HG02610 (cell line): ENCODE data around the gene TXNL4B.

Experiments
- ATAC-seq: cut with Tn5 transposase; IDR thresholded peaks from one replicate; pipeline ENCODE4 v1.9.1; 2021; ENCODE audit warnings: mild to moderate bottlenecking, moderate library complexity; ENCODE audit not compliant: unreplicated experiment

Gene TXNL4B

GRCh38 chr16:72112906-72113615 lies 19.6 kb upstream of the TXNL4B start:
- ATAC-seq, result no peak

DNA sequence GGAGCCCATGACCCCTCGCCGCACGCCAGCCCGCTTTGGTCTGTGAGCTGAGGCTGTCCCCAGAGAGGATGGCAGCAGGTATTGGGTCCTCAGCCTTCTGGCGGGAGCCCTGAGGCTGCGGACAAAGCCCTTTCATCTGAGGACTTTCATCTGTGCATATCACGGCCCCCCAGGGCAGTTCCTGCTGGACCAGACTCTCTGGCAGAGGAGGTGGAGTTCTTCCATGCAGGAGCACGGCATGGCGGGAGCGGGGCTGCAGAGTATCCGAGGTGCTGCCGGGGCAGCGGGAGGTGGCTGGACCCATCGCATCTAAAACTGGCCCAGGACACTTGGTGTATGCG lies 19.0 kb upstream of the TXNL4B start:
- no peak for ATAC-seq

- no peak for ATAC-seq
These were observed 18.4 kb upstream of the TXNL4B start for GRCh38 chr16:72111657-72112451.

DNA sequence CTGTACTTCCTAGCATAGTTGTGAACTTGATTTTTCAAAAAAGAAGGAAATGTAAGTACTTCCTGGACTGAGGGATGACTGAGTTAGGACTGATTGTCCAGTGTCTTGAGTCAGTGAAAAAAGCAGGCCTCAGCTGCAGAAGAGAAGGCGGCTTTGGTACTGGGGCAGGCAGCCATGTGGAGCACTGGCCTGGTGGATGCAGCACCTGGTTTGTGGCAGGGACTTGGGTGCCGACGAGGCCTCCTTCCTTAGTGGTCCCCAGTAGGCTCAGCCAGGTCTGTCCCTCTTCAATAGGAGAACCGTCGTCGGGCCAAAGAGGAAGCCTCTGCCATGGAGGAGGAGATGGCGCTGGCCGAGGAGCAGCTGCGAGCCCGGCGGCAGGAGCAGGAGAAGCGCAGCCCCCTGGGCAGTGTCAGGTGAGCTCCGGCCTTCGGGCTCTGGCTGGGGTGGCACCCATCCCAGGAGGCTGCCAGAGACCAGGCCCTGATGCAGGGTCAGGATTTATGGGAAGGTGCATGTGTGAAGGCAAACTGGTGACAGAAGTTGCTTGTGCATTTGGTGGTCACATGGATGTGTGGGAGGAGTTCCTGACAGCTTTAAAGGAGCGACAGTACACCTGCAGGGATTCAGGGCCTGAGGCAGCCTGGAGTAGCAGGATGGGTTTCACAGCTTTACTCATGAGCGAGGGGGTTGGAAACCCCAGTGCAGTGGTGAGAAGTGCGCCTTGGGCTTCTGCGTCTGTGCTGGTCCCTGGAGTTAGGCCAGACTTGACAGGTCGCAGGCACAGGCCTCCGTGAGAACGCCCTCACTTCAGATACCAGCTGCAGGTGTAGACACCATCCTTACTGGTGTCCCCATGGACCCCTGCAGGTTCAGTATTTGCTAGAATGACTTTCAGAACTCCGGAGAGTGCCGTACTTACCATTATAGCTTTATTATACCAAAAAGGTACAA lies 17.5 kb upstream of the TXNL4B start:
- no peak for ATAC-seq

DNA sequence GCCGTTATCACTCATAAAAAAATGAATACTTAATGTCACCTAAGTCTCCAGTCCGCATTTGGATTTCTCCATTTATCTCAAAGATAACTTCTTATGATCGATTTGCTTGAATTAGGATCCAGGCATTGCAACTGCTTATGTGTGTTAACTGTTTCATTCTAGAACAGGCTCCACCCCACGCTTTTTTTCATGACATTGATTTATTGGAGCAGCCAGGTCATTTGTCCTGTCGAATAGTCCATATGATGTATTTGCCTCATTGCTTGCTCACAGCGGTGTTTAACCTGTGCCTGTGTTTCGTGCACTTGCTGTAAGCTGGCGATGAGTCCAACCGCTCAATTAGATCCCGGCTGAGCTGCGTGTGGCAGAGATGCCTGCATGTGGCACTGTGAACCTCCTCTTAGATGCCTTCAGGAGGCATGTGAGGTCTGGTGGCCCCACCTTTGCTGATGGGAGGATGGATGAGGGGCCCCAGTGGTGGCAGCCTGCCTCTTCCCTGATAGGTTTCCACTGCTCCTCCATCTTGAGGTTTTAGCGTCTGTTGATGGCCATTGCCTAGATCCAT lies 16.6 kb upstream of the TXNL4B start:
- ATAC-seq, result no peak

DNA sequence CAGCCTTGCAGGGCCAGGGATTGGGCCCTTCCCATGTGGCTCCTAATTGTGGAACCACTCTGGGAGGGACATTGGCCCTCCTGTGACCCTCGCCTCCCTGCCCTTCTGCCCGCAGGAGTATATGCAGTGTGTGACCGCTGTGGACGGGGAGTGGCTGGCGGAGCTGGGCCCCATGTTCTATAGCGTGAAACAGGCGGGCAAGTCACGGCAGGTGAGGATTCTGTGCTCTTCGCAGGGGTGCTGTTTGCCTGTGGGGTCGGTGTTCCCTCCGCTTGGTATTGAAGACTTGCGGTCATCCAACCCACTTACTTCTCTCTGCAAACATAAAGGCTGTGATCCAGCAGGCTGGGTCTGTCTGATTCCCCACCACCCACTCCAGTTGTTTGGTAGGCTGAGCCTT lies 15.9 kb upstream of the TXNL4B start:
- ATAC-seq, result no peak

GRCh38 chr16:72108353-72109102 lies 15.1 kb upstream of the TXNL4B start:
- ATAC-seq, result no peak

DNA sequence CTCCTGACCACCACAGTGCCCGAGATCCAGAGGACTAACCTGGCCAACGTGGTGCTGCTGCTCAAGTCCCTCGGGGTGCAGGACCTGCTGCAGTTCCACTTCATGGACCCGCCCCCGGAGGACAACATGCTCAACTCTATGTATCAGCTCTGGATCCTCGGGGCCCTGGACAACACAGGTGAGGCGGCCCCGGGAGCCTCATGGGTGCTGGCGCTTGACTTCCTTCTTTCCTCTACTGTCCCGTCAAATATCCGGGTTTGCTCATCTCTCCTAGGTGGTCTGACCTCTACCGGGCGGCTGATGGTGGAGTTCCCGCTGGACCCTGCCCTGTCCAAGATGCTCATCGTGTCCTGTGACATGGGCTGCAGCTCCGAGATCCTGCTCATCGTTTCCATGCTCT lies 14.0 kb upstream of the TXNL4B start:
- ATAC-seq, result no peak

DNA sequence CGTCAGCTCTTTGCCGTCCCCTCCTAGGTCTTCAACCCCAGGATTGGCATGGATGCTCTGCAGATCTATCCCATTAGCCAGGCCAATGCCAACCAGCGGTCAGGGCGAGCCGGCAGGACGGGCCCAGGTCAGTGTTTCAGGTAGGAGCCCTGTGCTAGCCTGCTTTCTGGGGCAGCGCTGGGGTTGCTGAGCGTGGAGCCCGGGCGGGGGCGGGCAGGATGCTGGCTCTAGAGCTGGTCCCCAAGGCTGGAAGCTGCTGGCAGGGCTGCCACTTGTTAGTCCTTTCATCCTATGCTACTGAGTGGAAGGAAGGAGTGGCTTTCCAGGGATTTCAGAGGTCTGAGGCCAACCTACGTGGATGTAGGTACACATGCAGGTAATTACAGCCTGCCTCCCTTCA lies 12.6 kb upstream of the TXNL4B start:
- no peak for ATAC-seq

- no peak for ATAC-seq
These were observed 11.5 kb upstream of the TXNL4B start for GRCh38 chr16:72104905-72105304.

GRCh38 chr16:72101195-72101594 lies 7.8 kb upstream of the TXNL4B start:
- ATAC-seq, result no peak

GRCh38 chr16:72099377-72099818 lies 6.0 kb upstream of the TXNL4B start:
- ATAC-seq, result peak; percentile 77

DNA sequence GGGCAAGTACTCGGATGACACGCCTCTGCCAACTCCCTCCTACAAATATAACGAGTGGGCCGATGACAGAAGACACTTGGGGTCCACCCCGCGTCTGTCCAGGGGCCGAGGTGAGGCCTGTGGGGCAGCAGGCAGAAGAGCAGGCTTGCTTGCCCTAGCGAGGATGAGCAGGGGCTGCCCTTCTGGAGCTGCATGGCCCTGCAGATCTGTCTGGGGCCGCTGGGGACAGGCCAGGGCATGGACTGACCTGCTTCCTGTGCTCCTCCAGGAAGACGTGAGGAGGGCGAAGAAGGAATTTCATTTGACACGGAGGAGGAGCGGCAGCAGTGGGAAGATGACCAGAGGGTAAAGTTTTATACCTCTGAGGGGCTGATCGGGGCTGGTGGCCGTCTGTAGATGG lies 5.5 kb upstream of the TXNL4B start:
- ATAC-seq, result no peak

DNA sequence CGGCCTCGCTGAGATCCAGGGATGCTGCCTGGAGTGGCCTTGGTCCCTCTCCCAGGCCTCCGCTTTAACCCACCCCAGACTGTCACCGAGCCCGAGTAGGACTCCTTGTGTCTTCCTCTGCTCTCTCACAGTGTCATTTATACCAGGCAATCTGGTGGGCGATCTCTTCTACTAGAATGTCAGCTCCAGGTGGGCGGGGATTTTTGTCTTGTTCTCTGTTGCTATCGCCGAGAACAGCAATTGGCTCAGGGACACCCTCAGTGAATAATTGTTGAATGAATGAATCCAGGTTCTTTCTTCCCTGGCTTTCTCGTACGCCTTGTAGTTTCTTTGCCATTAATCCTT lies 818 bp upstream of the TXNL4B start:
- ATAC-seq, result no peak

DNA sequence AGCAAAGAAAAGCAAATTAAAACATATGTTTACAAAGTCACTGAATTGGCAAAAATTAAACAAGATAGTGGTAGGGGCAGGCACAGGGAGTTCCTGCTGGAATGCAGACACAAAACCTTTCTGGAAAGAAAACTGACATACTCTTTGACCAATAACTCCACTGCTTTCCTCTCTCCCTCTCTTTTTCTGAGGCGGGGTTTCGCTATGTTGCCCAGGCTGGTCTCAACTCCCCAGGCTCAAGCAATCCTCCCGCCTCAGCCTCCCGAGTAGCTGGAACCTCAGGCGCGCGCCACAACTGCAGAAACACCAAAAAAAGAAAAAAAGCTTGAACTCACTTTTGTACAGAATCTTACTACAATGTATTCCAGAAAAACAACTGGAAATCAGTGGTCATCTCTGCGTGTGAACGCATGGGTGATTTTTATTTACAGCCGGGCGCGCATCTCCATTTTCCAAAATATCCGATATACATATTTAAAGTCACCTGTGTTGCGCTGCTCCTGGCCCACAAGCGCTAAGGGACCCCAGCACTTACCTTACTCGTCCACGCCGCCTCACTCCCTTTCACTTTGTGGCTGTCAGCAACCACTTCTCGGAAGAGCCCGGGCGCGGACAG lies 480 bp downstream of the TXNL4B start:
- no peak for ATAC-seq

DNA sequence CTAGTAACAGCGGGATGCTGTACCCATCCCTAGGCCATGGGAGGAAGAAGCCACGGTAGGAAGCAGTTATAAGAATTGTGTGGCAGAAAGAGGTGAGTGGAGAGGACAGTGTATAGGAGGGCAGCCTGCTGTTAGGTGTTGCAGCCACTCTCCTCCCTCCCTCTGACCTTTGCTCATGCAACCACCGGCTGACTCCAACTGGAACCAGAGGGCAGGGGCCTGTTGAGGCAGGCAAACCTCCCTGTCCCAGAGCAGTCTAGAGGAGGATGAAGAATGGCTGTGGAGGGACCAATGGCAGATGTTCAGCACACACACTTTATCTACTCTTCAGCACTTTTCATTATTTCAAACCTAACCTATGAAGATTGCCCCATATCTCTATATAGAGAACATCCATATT lies 2.2 kb downstream of the TXNL4B start:
- ATAC-seq, result no peak

GRCh38 chr16:72085002-72085401 lies 8.4 kb downstream of the TXNL4B start:
- no peak for ATAC-seq

DNA sequence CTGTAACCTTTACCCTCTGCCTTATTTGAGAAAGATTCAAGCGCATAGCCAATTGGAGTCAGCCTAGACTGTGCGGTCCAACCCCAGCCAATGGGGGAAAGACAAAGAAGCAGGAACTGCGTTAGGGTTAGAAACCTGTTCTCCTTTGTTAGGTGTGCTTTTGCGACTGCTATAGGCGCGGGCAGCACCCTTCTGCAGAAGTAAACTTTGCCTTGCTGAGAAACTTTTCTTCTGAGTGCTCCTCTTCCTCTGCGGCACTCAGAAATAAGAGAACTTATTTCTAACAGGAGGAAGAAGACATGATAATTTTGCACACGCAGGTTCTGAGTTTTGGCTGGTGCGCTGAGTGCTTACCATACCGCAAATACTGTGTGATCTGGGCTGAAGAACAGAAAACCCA lies 9.0 kb downstream of the TXNL4B start:
- no peak for ATAC-seq

DNA sequence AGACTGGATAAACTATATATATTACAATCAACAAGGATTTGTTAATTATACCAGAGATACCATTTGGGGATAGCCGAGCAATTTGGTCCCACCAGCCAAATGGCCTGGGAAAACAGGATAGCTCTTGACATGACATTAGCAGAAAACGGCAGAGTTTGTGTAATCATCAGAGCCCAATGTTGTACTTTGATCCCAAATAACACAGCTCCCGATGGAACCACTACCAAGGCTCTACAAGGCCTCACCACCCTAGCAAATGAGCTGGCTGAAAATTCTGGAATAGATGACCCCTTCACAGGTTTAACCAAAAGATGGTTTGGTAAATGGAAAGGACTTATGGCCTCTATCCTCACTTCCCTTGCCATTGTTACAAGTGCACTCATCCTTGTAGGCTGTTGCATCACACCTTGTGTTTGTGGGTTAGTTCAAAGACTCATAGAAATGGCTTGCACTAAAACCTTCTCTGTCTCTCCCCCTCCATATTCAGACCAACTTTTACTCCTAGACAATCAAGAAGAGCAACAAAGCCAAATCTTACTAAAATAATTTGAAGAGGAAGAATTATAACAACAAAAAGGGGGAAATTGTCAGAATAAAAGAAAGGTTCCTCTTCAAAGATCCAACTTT lies 9.5 kb downstream of the TXNL4B start:
- no peak for ATAC-seq
